IMR-90 (cell line): ENCODE data around the gene FAM161A. TPM values are rescaled to one million over a fixed set of nuclear protein-coding genes. Genes with fewer than 3 reads are reported as not detected.

Experiments
- ATAC-seq: fragments of 200-7000 bp; cut with Tn5 transposase; 2 replicates; pipeline ENCODE4 v1.9.1; 2020; ENCODE audit warnings: low read depth, mild to moderate bottlenecking, moderate library complexity
- BruUV-seq: library from RNA; stranded (reverse); fragments of 400-500 nt; replicated peaks from 2 replicates; lab custom pipeline; 2021; lab: Mats Ljungman, UMichigan
- CTCF ChIA-PET: fragments of 300-600 bp; formaldehyde crosslinking; extraction: SDS; loops from one replicate; lab custom pipeline; 2021; ENCODE audit warnings: antibody characterized with exemption; lab: Yijun Ruan, JAX
- POLR2A ChIA-PET: fragments of 300-600 bp; sonication (Branson Sonifier 250); formaldehyde crosslinking; loops from one replicate; lab custom pipeline; 2022; ENCODE audit warnings: antibody characterized with exemption; ENCODE audit not compliant: unreplicated experiment; lab: Charles Lee
- DNase-seq: peaks from one replicate; pipeline ENCODE4 v3.0.0; 2013
- H2AFZ ChIP-seq: replicated peaks from 2 replicates; pipeline ENCODE3; 2013; ENCODE audit warnings: low read length, mild to moderate bottlenecking; ENCODE audit not compliant: poor library complexity
- H2AK5ac ChIP-seq: 2 replicates; pipeline ENCODE4 v1.6.1; 2013; ENCODE audit warnings: low read depth, low read length, inconsistent platforms
- H2AK9ac ChIP-seq: replicated peaks from 2 replicates; pipeline ENCODE3; 2013; ENCODE audit warnings: mild to moderate bottlenecking, low read depth, low read length, moderate library complexity; ENCODE audit not compliant: poor library complexity
- H2BK120ac ChIP-seq: 2 replicates; pipeline ENCODE4 v1.6.1; 2013; ENCODE audit warnings: low read depth, low read length, inconsistent platforms
- H2BK15ac ChIP-seq: 3 replicates; pipeline ENCODE4 v1.6.1; 2013; ENCODE audit warnings: low read depth, low read length, inconsistent platforms
- H2BK20ac ChIP-seq: 2 replicates; pipeline ENCODE4 v1.6.1; 2013; ENCODE audit warnings: low read depth, mild to moderate bottlenecking, inconsistent platforms, low read length, moderate library complexity
- H2BK5ac ChIP-seq: 2 replicates; pipeline ENCODE4 v1.6.1; 2013; ENCODE audit warnings: mild to moderate bottlenecking, low read depth, low read length, inconsistent platforms; ENCODE audit not compliant: poor library complexity, severe bottlenecking
- H3K14ac ChIP-seq: replicated peaks from 2 replicates; pipeline ENCODE4 v1.6.1; 2013; ENCODE audit warnings: low read depth, low read length, inconsistent platforms
- H3K18ac ChIP-seq: 2 replicates; pipeline ENCODE4 v1.6.1; 2013; ENCODE audit warnings: low read depth, low read length, control low read depth
- H3K23ac ChIP-seq: 2 replicates; pipeline ENCODE4 v1.6.1; 2013; ENCODE audit warnings: low read depth, low read length, inconsistent platforms
- H3K27ac ChIP-seq: 2 replicates; pipeline ENCODE4 v1.5.1; 2013; ENCODE audit warnings: mild to moderate bottlenecking, control low read depth, low read length; ENCODE audit not compliant: insufficient read depth
- H3K27me3 ChIP-seq: 2 replicates; pipeline ENCODE4 v1.6.1; 2013; ENCODE audit warnings: low read length; ENCODE audit not compliant: control insufficient read depth, insufficient read depth
- H3K36me3 ChIP-seq: 2 replicates; pipeline ENCODE4 v1.6.1; 2013; ENCODE audit warnings: low read length, mixed read lengths; ENCODE audit not compliant: control insufficient read depth, insufficient read depth
- H3K4ac ChIP-seq: 2 replicates; pipeline ENCODE4 v1.6.1; 2013; ENCODE audit warnings: low read depth, low read length, inconsistent platforms
- H3K4me1 ChIP-seq: 2 replicates; pipeline ENCODE4 v1.6.1; 2013; ENCODE audit warnings: low read length, mixed read lengths; ENCODE audit not compliant: control insufficient read depth, insufficient read depth
- H3K4me2 ChIP-seq: 2 replicates; pipeline ENCODE4 v1.6.1; 2013; ENCODE audit warnings: low read depth, mild to moderate bottlenecking, control low read depth, low read length, moderate library complexity
- H3K4me3 ChIP-seq: 2 replicates; pipeline ENCODE4 v1.5.1; 2013; ENCODE audit warnings: low read depth, mild to moderate bottlenecking, control low read depth, low read length, moderate library complexity; ENCODE audit not compliant: insufficient read depth
- H3K56ac ChIP-seq: 2 replicates; pipeline ENCODE4 v1.6.1; 2013; ENCODE audit warnings: low read length, inconsistent platforms; ENCODE audit not compliant: insufficient read depth; ENCODE audit errors: extremely low read depth
- H3K79me1 ChIP-seq, 2 experiments: 2 replicates each; pipeline ENCODE4 v1.6.1; 2013; ENCODE audit warnings: low read length in 2 of 2, inconsistent platforms in 1 of 2, low read depth in 1 of 2
- H3K9ac ChIP-seq: 2 replicates; pipeline ENCODE4 v1.6.1; 2013; ENCODE audit warnings: low read depth, low read length, control low read depth
- H3K9me1 ChIP-seq: 2 replicates; pipeline ENCODE4 v1.6.1; 2013; ENCODE audit warnings: low read length, inconsistent platforms; ENCODE audit not compliant: insufficient read depth
- H3K9me3 ChIP-seq: 2 replicates; pipeline ENCODE4 v1.6.1; 2013; ENCODE audit warnings: low read length; ENCODE audit not compliant: control insufficient read depth, insufficient read depth
- H4K20me1 ChIP-seq: 2 replicates; pipeline ENCODE4 v1.6.1; 2013; ENCODE audit warnings: low read length, inconsistent platforms; ENCODE audit not compliant: insufficient read depth
- H4K5ac ChIP-seq: 2 replicates; pipeline ENCODE4 v1.6.1; 2013; ENCODE audit warnings: mild to moderate bottlenecking, low read depth, low read length, control low read depth
- H4K8ac ChIP-seq, 2 experiments: 2 replicates each; pipeline ENCODE4 v1.6.1; 2013; ENCODE audit warnings: low read depth in 2 of 2, low read length in 2 of 2, control low read depth in 1 of 2, inconsistent platforms in 1 of 2
- H4K91ac ChIP-seq: 2 replicates; pipeline ENCODE4 v1.6.1; 2013; ENCODE audit warnings: low read depth, low read length, inconsistent platforms; ENCODE audit not compliant: insufficient read depth
- BHLHE40 ChIP-seq: fragments of 150-350 bp; IDR thresholded peaks from 2 replicates; pipeline ENCODE4 v1.6.1; 2016; ENCODE audit warnings: mild to moderate bottlenecking, low read depth, low read length
- CEBPB ChIP-seq: IDR thresholded peaks from 2 replicates; pipeline ENCODE4 v1.6.1; 2012; ENCODE audit warnings: low read depth, low read length, improper control_type of control experiment
- CTCF ChIP-seq: conservative IDR thresholded peaks from 2 replicates; pipeline ENCODE4 v1.5.1; 2012; ENCODE audit warnings: mild to moderate bottlenecking, low read depth, low read length, improper control_type of control experiment
- ELK1 ChIP-seq: fragments of 150-350 bp; IDR thresholded peaks from 2 replicates; pipeline ENCODE4 v1.6.1; 2016; ENCODE audit warnings: low read depth, mild to moderate bottlenecking, low read length, moderate library complexity, borderline replicate concordance
- FOS ChIP-seq: fragments of 150-350 bp; IDR thresholded peaks from 2 replicates; pipeline ENCODE4 v1.6.1; 2016; ENCODE audit warnings: low read depth, low read length
- MAFK ChIP-seq: IDR thresholded peaks from 2 replicates; pipeline ENCODE4 v1.6.1; 2012; ENCODE audit warnings: low read depth, low read length, improper control_type of control experiment
- MXI1 ChIP-seq: IDR thresholded peaks from 2 replicates; pipeline ENCODE4 v1.6.1; 2012; ENCODE audit warnings: low read depth, mild to moderate bottlenecking, low read length, moderate library complexity, borderline replicate concordance
- NFE2L2 ChIP-seq: fragments of 150-350 bp; IDR thresholded peaks from 2 replicates; pipeline ENCODE4 v1.6.1; 2016; ENCODE audit warnings: low read depth, mild to moderate bottlenecking, low read length
- POLR2A ChIP-seq: IDR thresholded peaks from 2 replicates; pipeline ENCODE4 v1.6.1; 2012; ENCODE audit warnings: mild to moderate bottlenecking, low read depth, low read length
- RAD21 ChIP-seq: IDR thresholded peaks from 2 replicates; pipeline ENCODE4 v1.6.1; 2012; ENCODE audit warnings: low read length, improper control_type of control experiment
- RFX5 ChIP-seq: IDR thresholded peaks from 2 replicates; pipeline ENCODE4 v1.8.0; 2012; ENCODE audit warnings: low read depth, mild to moderate bottlenecking, low read length, moderate library complexity
- SMC3 ChIP-seq: fragments of 150-350 bp; IDR thresholded peaks from 2 replicates; pipeline ENCODE4 v1.6.1; 2016; ENCODE audit warnings: low read depth, mild to moderate bottlenecking, antibody characterized with exemption, low read length, moderate library complexity
- USF2 ChIP-seq: fragments of 150-350 bp; IDR thresholded peaks from 2 replicates; pipeline ENCODE4 v1.6.1; 2017; ENCODE audit warnings: mild to moderate bottlenecking, antibody characterized with exemption, low read length, low read depth
- WGBS, 2 experiments: methylation state at CpG; one replicate each; pipeline versions ENCODE4 v1.1.5 to v1.1.7; 2013; ENCODE audit warnings: missing lambda C conversion rate in 2 of 2; ENCODE audit not compliant: insufficient read length in 1 of 2; ENCODE audit errors: extremely low coverage in 2 of 2; 5-methylcytosine and 5-hydroxymethylcytosine counted together
- dilution Hi-C: fragments of 300-500 bp; cut with HindIII; formaldehyde crosslinking; loops from one replicate; pipeline ENCODE4 v1.14.3; 2018; ENCODE audit warnings: low sequenced_read_pairs; ENCODE audit not compliant: unreplicated experiment
- in situ Hi-C: fragments of 300-500 bp; cut with MboI; formaldehyde crosslinking; loops from 3 replicates; pipeline ENCODE4 v1.14.3; 2019; ENCODE audit warnings: low sequenced_read_pairs, inconsistent platforms, mixed read lengths
- intact Hi-C: fragments of 100-400 bp; cut with micrococcal nuclease; formaldehyde crosslinking; loops from 2 replicates; pipeline ENCODE4 v1.10.0; 2022
- polyA plus RNA-seq, 3 experiments: library from polyadenylated mRNA; depleted of rRNA; stranded (reverse); fragments of >200 nt; gene quantifications; 2 replicates each; pipeline ENCODE4 v1.2.3, GENCODE V29; 2012; ENCODE audit warnings: low replicate concordance in 1 of 3
- total RNA-seq: library from RNA; depleted of rRNA; stranded (reverse); fragments of >200 nt; gene quantifications from 2 replicates; pipeline ENCODE4 v1.2.3, GENCODE V29; 2012

The FAM161A gene
- total and polyA plus RNA-seq, 2 of the 4 experiments (the other 2 are of a cell fraction): 0.80 to 1.3 TPM

GRCh38 chr2:61802548-61802947 lies 51.3 kb downstream of the FAM161A start:
- no peak overlapping the region for H4K8ac ChIP-seq
- H3K18ac ChIP-seq: no peak overlapping the region
- H2BK15ac ChIP-seq: no peak overlapping the region
- H4K5ac ChIP-seq: no peak overlapping the region
- H4K20me1 ChIP-seq: no peaks in the 10 kb centered on the region
- intact Hi-C loops: no loop called here
- no peak overlapping the region for H2BK5ac ChIP-seq
- no CpG with 5 or more reads among the region's 4 CpGs for WGBS, 2 experiments
- dilution Hi-C loops: no loop called here
- ChIA-PET POLR2A (no interaction called here), CTCF (no interaction called here)
- H4K91ac ChIP-seq: no peak overlapping the region
- H2AK5ac ChIP-seq: no peak overlapping the region
- H2BK120ac ChIP-seq: no peak overlapping the region
- no peak overlapping the region for H3K9ac ChIP-seq
- peaks cover 4% of the 10 kb centered on the region; the same call in 1 of the 2 replicates for H3K9me3 ChIP-seq
- no peak overlapping the region for H3K4ac ChIP-seq
- no peak overlapping the region for H3K23ac ChIP-seq
- H3K27me3 ChIP-seq: peaks cover 6% of the 10 kb centered on the region
- no peaks in the 10 kb centered on the region for H3K36me3 ChIP-seq
- no peak overlapping the region for H3K14ac ChIP-seq
- no peak overlapping the region for H3K27ac ChIP-seq
- H3K56ac ChIP-seq: no peak overlapping the region
- H3K4me3 ChIP-seq: no peak overlapping the region
- H2BK20ac ChIP-seq: no peak overlapping the region
- TF ChIP-seq USF2: no peak
- no peak for TF ChIP-seq FOS
- no peak for TF ChIP-seq MXI1
- no peak for TF ChIP-seq NFE2L2
- no peak for TF ChIP-seq RAD21
- no peak for TF ChIP-seq RFX5
- TF ChIP-seq SMC3: no peak
- TF ChIP-seq CTCF: no peak
- no peak for TF ChIP-seq CEBPB
- no peak for TF ChIP-seq POLR2A
- TF ChIP-seq BHLHE40: no peak
- TF ChIP-seq ELK1: no peak
- no peak for TF ChIP-seq MAFK
- in situ Hi-C loops: no loop called here
- H3K4me2 ChIP-seq: no peak overlapping the region
- DNase-seq: no peak
- H3K79me1 ChIP-seq: no peaks in the 10 kb centered on the region
- no peak for ATAC-seq
- no peak overlapping the region for H2AFZ ChIP-seq
- H3K4me1 ChIP-seq: no peaks in the 10 kb centered on the region
- BruUV-seq: no TSS peak
- H2AK9ac ChIP-seq: no peak overlapping the region
- no peaks in the 10 kb centered on the region for H3K9me1 ChIP-seq
